A549 (cell line): Measurements from ENCODE around the gene SLC18A3. TPM values are rescaled to one million over a fixed set of nuclear protein-coding genes. Genes with fewer than 3 reads are reported as not detected.

Experiments used
- ATAC-seq, 2 experiments: fragments of 200-7000 bp in 1 of 2; fragments of >200 bp in 1 of 2; cut with Nextera tagmentation in 1 of 2; cut with Tn5 transposase in 1 of 2; 3 replicates each; pipeline versions ENCODE4 v1.8.0 to v1.9.1; 2018 to 2020; ENCODE audit warnings: mild to moderate bottlenecking in 1 of 2, moderate library complexity in 1 of 2
- CTCF ChIA-PET: fragments of 300-600 bp; sonication (Branson Sonifier 250); formaldehyde crosslinking; extraction: SDS; loops from one replicate; lab custom pipeline; 2021; ENCODE audit warnings: antibody characterized with exemption, inconsistent platforms; lab: Yijun Ruan, JAX
- POLR2A ChIA-PET: fragments of 350-600 bp; formaldehyde crosslinking; extraction: SDS; loops from one replicate; lab custom pipeline; 2021; ENCODE audit warnings: antibody characterized with exemption, inconsistent platforms; lab: Yijun Ruan, JAX
- DNase-seq, 2 experiments: peaks; one replicate each; pipeline versions ENCODE4 v3.0.0 to v3.0.0-alpha.2; 2011 to 2016; ENCODE audit warnings: low read depth in 1 of 2, low spot score in 1 of 2
- FAIRE-seq: peaks from 2 replicates; lab custom pipeline; 2011; peaks lifted over from hg19 to GRCh38; lab: Jason Lieb, UNC
- H3K27ac ChIP-seq, 2 experiments: fragments of >200 bp; sonication (Bioruptor Twin); formaldehyde crosslinking; 3 replicates each; pipeline ENCODE4 v1.5.1; 2016 to 2017
- H3K4me1 ChIP-seq: fragments of >200 bp; sonication (Bioruptor Twin); formaldehyde crosslinking; 3 replicates; pipeline ENCODE4 v1.6.1; 2016
- H3K4me2 ChIP-seq: fragments of >200 bp; sonication (Bioruptor Twin); formaldehyde crosslinking; 3 replicates; pipeline ENCODE4 v1.6.1; 2016
- H3K4me3 ChIP-seq: fragments of >200 bp; sonication (Bioruptor Twin); formaldehyde crosslinking; 3 replicates; pipeline ENCODE4 v1.5.1; 2016
- H3K9me3 ChIP-seq: fragments of >200 bp; sonication (Bioruptor Twin); formaldehyde crosslinking; 3 replicates; pipeline ENCODE4 v1.6.1; 2016
- BCL3 ChIP-seq: fragments of >200 bp; sonication (Bioruptor Twin); formaldehyde crosslinking; IDR thresholded peaks from 3 replicates; pipeline ENCODE4 v1.6.1; 2016
- BHLHE40 ChIP-seq: IDR thresholded peaks from 2 replicates; pipeline ENCODE4 v1.6.1; 2012; ENCODE audit warnings: low read depth, low read length, inconsistent platforms
- CHD2 ChIP-seq: fragments of 150-350 bp; IDR thresholded peaks from 2 replicates; pipeline ENCODE4 v1.6.1; 2014; ENCODE audit warnings: low read length; ENCODE audit not compliant: partially characterized antibody
- EHMT2 ChIP-seq: fragments of 200-600 bp; sonication (generic); IDR thresholded peaks from 2 replicates; pipeline ENCODE4 v1.6.1; 2016; ENCODE audit warnings: antibody characterized with exemption, low read depth, mild to moderate bottlenecking, moderate library complexity
- FOSL2 ChIP-seq, 2 experiments: fragments of 450-650 bp in 1 of 2; fragments of >200 bp in 1 of 2; sonication (Bioruptor Twin) in 1 of 2; formaldehyde crosslinking; IDR thresholded peaks; 2 replicates each; pipeline versions ENCODE4 v1.5.0 to v1.6.1; 2016 to 2020; ENCODE audit warnings: mild to moderate bottlenecking in 1 of 2, moderate library complexity in 1 of 2
- HES2 ChIP-seq: fragments of >200 bp; sonication (Bioruptor Twin); formaldehyde crosslinking; IDR thresholded peaks from 2 replicates; pipeline ENCODE4 v1.6.1; 2016
- HMGXB4 ChIP-seq: fragments of 250-450 bp; sonication (Bioruptor Pico); IDR thresholded peaks from 2 replicates; pipeline ENCODE4 v1.5.0; 2021; ENCODE audit warnings: mild to moderate bottlenecking, moderate library complexity, borderline replicate concordance
- HOXB5 ChIP-seq: fragments of 250-450 bp; sonication (Bioruptor Pico); IDR thresholded peaks from 2 replicates; pipeline ENCODE4 v1.5.0; 2020; ENCODE audit warnings: mild to moderate bottlenecking, moderate library complexity
- JUN ChIP-seq, 2 experiments: fragments of >200 bp; sonication (Bioruptor Twin); formaldehyde crosslinking; IDR thresholded peaks; 2 replicates in 1 of 2; 3 replicates in 1 of 2; pipeline ENCODE4 v1.6.1; 2016 to 2017
- KDM1A ChIP-seq: fragments of 200-600 bp; sonication (generic); IDR thresholded peaks from 2 replicates; pipeline ENCODE4 v1.6.1; 2016; ENCODE audit warnings: low read depth, mild to moderate bottlenecking
- MAFK ChIP-seq: fragments of 450-650 bp; IDR thresholded peaks from 2 replicates; pipeline ENCODE4 v1.6.1; 2014; ENCODE audit not compliant: partially characterized antibody
- MAZ ChIP-seq: fragments of 150-350 bp; IDR thresholded peaks from 2 replicates; pipeline ENCODE4 v1.6.1; 2014; ENCODE audit warnings: antibody characterized with exemption, low read depth, low read length, borderline replicate concordance
- NFE2L2 ChIP-seq: fragments of 150-350 bp; conservative IDR thresholded peaks from 2 replicates; pipeline ENCODE4 v1.6.1; 2014; ENCODE audit warnings: low read length
- NR3C1 ChIP-seq: fragments of >200 bp; sonication (Bioruptor Twin); formaldehyde crosslinking; IDR thresholded peaks from 3 replicates; pipeline ENCODE4 v1.6.1; 2017
- RAD21 ChIP-seq, 2 experiments: fragments of >200 bp in 1 of 2; sonication (Bioruptor Twin) in 1 of 2; formaldehyde crosslinking in 1 of 2; IDR thresholded peaks in 1 of 2; conservative IDR thresholded peaks in 1 of 2; 2 replicates in 1 of 2; 3 replicates in 1 of 2; pipeline ENCODE4 v1.6.1; 2012 to 2018; ENCODE audit warnings: inconsistent platforms in 1 of 2
- REST ChIP-seq: fragments of 200-600 bp; sonication (generic); IDR thresholded peaks from 2 replicates; pipeline ENCODE4 v1.6.1; 2016; ENCODE audit warnings: antibody characterized with exemption, mild to moderate bottlenecking, moderate library complexity
- RFX5 ChIP-seq: fragments of 450-650 bp; IDR thresholded peaks from 2 replicates; pipeline ENCODE4 v1.7.1; 2014; ENCODE audit warnings: antibody characterized with exemption, mild to moderate bottlenecking, moderate library complexity
- SMC3 ChIP-seq: fragments of >200 bp; sonication (Bioruptor Twin); formaldehyde crosslinking; IDR thresholded peaks from 3 replicates; pipeline ENCODE4 v1.6.1; 2018; ENCODE audit warnings: inconsistent platforms
- USF2 ChIP-seq: fragments of 450-650 bp; IDR thresholded peaks from 2 replicates; pipeline ENCODE4 v1.6.1; 2014; ENCODE audit warnings: antibody characterized with exemption
- ZSCAN20 ChIP-seq: fragments of 250-450 bp; sonication (Bioruptor Pico); IDR thresholded peaks from 2 replicates; pipeline ENCODE4 v1.8.0; 2022; ENCODE audit warnings: mild to moderate bottlenecking, moderate library complexity
- WGBS: methylation state at CpG from one replicate; pipeline ENCODE4 v1.1.6; 2017; ENCODE audit errors: missing lambda C conversion rate; 5-methylcytosine and 5-hydroxymethylcytosine counted together
- polyA plus RNA-seq, 4 experiments: library from polyadenylated mRNA; depleted of rRNA in 3 of 4; stranded (reverse); fragments of >200 nt; fragmentation: RNase III in 1 of 4; extraction: RNeasy Plus Mini Kit Qiagen cat#74134 plus additional on column Dnase treatment in 1 of 4; gene quantifications; 2 replicates in 3 of 4; 3 replicates in 1 of 4; pipeline ENCODE4 v1.2.3, GENCODE V29; 2011 to 2017

SLC18A3 gene
- polyA plus RNA-seq, 2 of the 4 experiments (the other 2 are of a cell fraction) = not detected

DNA sequence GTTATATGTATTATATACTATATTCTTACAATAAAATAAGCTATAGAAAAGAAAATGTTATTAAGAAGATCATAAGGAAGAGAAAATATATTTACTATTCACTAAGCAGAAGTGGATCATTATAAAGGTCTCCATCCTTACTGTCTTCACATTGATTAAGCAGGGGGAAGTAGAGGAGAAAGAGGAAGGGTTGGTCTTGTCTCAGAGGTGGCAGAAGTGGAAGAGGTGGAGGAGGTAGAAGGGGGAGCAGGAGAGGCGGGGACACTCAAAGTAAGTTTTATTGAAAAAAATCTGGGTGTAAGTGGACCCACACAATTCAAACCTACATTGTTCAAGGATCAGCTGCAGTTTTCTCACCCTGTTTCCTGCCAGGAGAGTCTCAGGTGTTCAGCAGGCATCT lies 42.3 kb upstream of the SLC18A3 start:
- FAIRE-seq (no peak), DNase-seq (no peak), ATAC-seq (no peak)
- 23% methylated on average over 1 of the region's 1 CpG for WGBS
- H3K4me1 ChIP-seq = no peaks in the 10 kb centered on the region
- ChIA-PET POLR2A (interaction anchor here (1.6 kb wide), 1 partner anchor 29 kb away, joined by 5 read pairs; the partner anchor contains the start of gene ERCC6), CTCF (interaction anchor here (0.8 to 1.4 kb wide), 2 partner anchors 25 to 26 kb away, joined by 3 to 5 read pairs; no protein-coding TSS in a partner anchor)
- no peak overlapping the region for H3K27ac ChIP-seq
- no peak overlapping the region for H3K4me2 ChIP-seq
- TF ChIP-seq BCL3 (no peak), HOXB5 (CRISPR knock-in tag) (no peak), JUN (IDR thresholded peaks at IDR 0.05) (no peak), RFX5 (no peak), NR3C1 (no peak), MAZ (no peak), REST (no peak), RAD21 (conservative IDR thresholded peaks at IDR 0.05 in 1 of 2, IDR thresholded peaks at IDR 0.05 in 1 of 2) (no peak), FOSL2 (IDR thresholded peaks at IDR 0.05) (no peak), FOSL2 (CRISPR knock-in tag; IDR thresholded peaks at IDR 0.05) (no peak), SMC3 (no peak), MAFK (no peak), KDM1A (no peak), ZSCAN20 (CRISPR knock-in tag) (no peak), HMGXB4 (CRISPR knock-in tag) (no peak), HES2 (no peak), NFE2L2 (no peak), BHLHE40 (no peak), USF2 (no peak), CHD2 (no peak), EHMT2 (no peak)
- no peak overlapping the region for H3K4me3 ChIP-seq
- peaks cover 8% of the 10 kb centered on the region; the same call in 1 of the 3 replicates for H3K9me3 ChIP-seq
